Epithelial cell of proximal tubule (primary cell): ENCODE results near the gene SRP72. TPM values are rescaled to one million over a fixed set of nuclear protein-coding genes. Genes with fewer than 3 reads are reported as not detected.

Source experiments
- DNase-seq: peaks from one replicate; pipeline ENCODE4 v3.0.0-alpha.2; 2011; ENCODE audit warnings: low read depth
- H3K4me3 ChIP-seq: 2 replicates; pipeline ENCODE4 v1.5.1; 2011; ENCODE audit warnings: low read depth, mild to moderate bottlenecking, low read length
- total RNA-seq: library from RNA; depleted of rRNA; stranded (reverse); fragments of >200 nt; gene quantifications from 2 replicates; pipeline ENCODE4 v1.2.3, GENCODE V29; 2015
- TF ChIP-seq, protein P1 (sequence below): conservative IDR thresholded peaks from 2 replicates; pipeline ENCODE4 v1.5.1; 2012; ENCODE audit warnings: low read depth, mild to moderate bottlenecking, low read length

Gene SRP72
- total RNA-seq, 1 donor from 2014 or later: 66.5 TPM

DNA sequence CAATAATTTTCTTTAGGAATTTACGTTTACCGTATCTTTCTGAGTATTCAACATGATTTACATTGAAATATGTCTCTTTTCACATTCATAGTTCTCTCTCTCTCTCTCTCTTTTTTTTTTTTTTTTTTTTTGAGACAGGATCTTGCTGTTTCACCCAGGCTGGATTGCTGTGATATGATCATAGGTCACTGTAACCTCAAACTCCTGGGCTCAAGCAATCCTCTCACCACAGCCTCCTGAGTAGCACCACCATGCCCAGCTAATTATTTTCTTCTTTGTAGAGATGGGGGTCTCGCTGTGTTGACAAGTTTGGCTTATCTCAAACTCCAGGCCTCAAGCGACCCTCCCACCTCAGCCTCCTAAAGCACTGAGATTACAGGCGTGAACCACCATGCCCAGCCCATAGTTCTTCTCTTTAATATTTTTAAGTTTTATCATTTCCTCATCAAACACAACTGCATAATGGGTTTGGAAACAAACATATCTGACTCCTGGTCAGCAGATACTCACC is 9.8 kb downstream of the SRP72 start:
- DNase-seq: no peak
- no peak overlapping the region for H3K4me3 ChIP-seq
- TF ChIP-seq, protein P1, sequence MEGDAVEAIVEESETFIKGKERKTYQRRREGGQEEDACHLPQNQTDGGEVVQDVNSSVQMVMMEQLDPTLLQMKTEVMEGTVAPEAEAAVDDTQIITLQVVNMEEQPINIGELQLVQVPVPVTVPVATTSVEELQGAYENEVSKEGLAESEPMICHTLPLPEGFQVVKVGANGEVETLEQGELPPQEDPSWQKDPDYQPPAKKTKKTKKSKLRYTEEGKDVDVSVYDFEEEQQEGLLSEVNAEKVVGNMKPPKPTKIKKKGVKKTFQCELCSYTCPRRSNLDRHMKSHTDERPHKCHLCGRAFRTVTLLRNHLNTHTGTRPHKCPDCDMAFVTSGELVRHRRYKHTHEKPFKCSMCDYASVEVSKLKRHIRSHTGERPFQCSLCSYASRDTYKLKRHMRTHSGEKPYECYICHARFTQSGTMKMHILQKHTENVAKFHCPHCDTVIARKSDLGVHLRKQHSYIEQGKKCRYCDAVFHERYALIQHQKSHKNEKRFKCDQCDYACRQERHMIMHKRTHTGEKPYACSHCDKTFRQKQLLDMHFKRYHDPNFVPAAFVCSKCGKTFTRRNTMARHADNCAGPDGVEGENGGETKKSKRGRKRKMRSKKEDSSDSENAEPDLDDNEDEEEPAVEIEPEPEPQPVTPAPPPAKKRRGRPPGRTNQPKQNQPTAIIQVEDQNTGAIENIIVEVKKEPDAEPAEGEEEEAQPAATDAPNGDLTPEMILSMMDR: no peak

DNA sequence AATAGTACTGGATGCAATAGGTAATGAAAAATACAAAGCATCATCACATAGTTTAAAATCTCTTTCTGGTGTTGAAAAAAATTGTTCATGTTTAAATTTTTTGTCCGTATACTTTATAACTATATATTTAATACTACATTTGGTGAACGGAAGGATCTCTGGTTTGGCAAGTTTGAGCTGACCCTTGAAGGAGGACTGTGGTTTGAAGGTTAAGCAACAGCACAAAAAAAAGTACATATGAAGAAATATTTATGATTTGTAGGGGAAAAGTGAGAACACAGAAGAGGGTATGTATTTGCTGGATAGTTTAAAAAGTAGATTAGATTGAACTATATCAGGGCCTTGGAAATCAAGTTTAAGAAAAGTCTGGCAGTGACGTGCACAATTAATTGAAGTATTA is 13.3 kb downstream of the SRP72 start:
- no peak overlapping the region for H3K4me3 ChIP-seq
- TF ChIP-seq, protein P1: no peak
- no peak for DNase-seq

DNA sequence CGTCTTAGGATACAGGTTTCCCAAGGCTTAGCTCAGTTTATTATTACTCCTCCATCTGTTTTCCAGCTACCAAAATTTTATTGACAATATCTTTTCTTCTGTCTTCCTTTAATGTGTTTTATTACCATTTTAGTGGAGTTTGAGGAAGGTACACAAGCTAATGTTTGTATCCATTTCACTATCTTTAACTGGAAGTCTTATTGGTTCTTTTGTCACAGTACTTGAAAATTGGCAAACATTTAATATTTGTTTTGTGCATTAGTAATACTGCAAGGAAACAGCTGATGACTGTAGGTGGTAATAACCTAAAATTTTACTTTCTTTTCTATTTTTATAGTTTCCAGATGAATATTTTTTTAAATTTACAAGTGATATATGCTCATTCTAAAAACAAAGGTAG is 28.8 kb downstream of the SRP72 start:
- DNase-seq: no peak
- no peak overlapping the region for H3K4me3 ChIP-seq
- TF ChIP-seq, protein P1: no peak

DNA sequence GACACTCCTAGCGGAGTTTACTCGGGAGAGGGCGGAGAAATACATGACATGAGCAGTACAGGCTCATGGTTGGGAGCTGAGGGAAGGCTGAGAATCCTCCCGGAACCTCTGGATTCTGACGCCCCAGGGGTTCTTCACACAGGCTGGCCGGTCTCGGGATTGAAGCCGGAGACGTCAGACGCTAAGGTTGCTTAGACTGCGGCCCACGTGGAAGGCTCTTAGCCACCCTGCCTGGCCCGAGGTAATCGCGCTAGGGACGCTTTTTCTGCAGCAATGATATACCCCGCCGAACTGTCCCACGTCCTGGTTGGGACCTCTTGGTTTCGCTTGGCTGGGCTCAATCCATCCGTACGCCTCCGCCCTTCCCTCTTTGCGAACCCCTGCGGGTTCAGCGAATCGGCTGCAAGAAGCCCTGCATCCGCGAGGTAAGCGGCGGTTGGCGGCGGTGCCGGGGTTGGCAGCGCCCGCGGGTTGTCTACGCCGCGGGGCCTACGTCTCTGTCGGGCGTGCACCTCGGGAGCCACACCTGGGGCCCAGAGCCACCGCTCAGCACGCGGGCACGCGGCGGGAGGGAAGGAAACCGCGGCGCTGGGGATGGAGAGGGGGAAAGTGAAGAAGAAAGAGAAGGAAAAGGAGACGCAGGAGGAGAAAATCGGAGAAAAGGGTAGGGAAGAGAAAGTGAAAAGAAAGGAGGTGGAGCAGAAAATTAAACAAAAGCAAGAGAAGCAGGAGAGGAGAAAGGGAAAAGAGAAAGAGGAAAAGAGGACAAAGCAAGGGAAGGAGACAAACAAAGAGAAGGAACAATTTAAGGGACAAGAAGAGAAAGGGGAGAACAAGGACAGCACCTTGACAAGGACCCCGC is 38.1 kb downstream of the SRP72 start, which contains the start of gene ARL9:
TSS of gene ARL9 (plus strand) at position 523 of the 862 bp plus-strand sequence. CDS start at position 595, 72 bp downstream.
- TF ChIP-seq, protein P1: no peak
- DNase-seq: no peak
- H3K4me3 ChIP-seq: peak within 1 kb of the TSS; percentile 50

DNA sequence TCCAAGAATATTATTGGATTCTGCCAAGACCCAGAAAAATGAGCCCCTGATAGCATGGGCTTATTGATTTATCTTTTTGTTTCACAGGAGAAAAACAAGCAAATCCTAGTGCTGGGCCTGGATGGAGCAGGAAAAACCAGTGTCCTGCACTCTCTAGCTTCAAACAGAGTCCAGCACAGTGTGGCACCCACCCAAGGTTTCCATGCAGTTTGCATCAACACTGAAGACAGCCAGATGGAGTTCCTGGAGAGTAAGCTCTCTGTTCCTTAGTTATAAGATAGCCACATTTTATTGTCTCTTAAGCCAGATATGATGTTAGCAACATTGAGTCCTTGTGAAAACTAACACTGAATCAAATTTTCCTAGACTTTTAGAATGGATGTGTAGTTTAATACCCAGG is 43.7 kb downstream of the SRP72 start:
- DNase-seq: no peak
- TF ChIP-seq, protein P1: no peak
- no peak overlapping the region for H3K4me3 ChIP-seq

DNA sequence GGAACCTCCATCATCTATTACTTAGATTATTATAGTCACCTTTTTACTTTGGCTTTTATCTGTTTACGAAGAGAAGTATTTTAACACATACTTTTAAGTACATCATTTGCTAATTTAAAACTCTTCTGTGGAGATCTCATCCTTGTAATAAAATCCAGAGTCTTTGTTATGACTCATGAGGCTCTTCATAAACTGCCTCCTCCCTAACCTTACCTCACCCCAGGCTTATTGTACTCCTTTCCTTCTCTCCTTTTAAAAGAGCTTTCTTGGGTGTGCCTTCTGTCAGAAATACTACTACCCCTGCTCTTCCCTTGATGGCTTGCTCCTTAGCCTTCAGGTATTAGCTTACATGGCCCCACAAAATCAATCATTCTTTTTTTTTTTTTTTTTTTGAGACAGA is 44.7 kb downstream of the SRP72 start:
- TF ChIP-seq, protein P1: no peak
- no peak for DNase-seq
- H3K4me3 ChIP-seq: no peak overlapping the region
